T-helper 1 cell (primary cell): ENCODE measurements around the gene RNASE7.

Experiments used
- DNase-seq, 5 donors: peaks; one replicate each; pipeline ENCODE4 v3.0.0-alpha.2; 2012 to 2020

RNASE7 gene

DNA sequence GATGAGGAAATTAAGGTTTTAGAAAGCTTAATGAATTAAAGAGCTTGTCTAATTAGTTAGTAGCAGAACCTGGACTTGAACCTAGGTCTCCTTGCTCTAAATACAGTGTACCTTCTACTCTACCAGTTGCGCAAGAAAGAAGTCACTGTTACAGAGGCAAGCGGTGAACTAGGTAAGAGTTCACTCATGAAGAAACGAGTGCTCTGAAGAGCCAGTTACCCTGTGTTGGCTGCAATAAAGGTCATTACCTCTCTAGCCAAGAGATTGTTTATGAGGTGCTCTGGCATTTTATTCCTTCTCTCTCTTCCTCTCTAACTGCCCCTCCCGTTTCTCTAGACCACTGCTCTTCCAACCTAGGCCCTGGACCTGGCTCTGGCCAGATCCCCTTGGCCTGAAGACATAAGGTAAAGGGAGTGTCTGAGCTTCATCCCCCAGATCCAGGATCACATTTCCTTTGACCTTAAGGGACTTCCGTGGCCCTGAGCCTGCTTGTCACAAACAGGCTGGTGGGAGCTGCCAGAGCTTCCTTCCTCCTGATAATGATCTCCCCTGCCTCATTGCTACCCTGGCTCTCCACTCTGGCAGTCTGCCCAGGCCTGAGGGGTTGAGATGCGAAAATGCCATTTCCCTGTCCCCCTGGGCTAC is 1.9 kb downstream of the RNASE7 start:
- DNase-seq, result no peak

DNA sequence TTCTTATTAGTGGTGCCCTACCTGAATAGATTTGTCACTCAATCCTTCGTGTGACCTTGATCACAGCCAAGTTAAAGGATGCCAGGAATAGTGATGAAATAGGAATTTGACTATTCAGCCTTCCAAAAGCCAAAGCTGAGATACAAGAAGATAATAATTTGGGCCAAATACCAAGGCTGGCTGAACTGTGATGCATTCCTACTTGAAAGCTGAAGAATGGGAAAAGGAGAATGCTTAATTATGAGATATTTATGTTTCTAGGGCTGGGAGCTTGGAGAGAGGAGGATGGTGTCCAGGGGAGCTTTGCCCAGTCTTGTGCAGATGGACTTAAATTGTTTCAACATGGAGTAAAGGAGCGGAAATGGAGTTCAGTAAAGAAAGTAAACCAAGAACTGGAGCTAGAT is 5.2 kb downstream of the RNASE7 start:
- DNase-seq, result no peak

DNA sequence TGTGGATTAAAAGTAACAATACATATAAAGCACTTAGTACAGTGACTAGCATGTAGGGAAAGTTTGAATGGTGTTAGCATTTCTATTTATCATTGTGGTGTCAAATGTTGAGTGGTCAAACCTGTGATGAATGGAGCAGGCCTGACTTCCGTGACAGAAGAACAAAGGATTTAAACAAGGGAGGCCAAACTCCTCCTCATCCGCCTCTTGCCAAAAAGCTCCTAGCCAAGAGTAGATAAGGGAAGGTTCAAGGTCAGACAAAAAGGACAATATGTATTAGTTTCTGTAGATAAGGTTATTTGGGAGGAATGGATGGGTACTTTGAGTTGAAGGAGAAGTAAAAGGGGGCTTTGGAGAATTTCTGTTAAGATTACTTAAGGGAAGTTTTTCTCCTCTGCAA is 6.5 kb downstream of the RNASE7 start:
- no peak for DNase-seq

DNA sequence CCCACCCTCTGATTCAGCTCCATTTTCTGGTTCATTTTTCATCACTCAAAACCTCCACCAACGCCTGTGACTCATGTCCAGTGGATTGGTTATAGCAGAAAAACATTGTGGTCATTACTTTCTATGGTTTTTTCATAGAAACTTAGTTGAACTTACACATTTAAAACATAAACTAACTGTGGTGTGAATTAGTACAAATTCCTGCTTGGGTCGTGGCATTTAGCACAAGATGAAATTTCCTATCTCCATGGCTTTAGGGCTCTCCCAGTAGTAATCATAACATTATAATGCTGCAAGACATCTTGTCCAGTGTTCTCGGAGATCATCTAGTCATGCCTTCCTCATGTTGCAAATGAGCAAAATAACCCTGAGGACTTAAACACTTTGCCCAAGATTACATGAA is 7.1 kb downstream of the RNASE7 start:
- DNase-seq, result no peak

DNA sequence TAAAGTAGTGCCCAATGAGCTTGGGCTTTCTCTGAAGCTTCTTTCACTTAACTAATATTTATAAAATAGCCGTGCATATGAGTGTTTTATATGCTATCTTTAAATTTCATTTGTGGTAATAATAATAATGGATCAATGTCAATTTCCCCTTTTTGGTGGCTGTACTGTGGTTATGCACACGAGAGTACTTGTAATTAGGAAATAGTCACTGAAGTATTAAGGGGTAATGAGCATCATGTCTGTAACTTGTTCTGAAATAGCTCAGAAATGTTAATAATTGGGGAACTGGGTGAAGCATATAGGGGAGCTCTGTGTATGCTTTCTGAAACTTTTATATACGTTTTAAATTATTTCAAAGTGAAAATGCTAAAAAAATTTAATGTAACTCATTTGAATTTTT is 8.4 kb downstream of the RNASE7 start:
- DNase-seq, result no peak

DNA sequence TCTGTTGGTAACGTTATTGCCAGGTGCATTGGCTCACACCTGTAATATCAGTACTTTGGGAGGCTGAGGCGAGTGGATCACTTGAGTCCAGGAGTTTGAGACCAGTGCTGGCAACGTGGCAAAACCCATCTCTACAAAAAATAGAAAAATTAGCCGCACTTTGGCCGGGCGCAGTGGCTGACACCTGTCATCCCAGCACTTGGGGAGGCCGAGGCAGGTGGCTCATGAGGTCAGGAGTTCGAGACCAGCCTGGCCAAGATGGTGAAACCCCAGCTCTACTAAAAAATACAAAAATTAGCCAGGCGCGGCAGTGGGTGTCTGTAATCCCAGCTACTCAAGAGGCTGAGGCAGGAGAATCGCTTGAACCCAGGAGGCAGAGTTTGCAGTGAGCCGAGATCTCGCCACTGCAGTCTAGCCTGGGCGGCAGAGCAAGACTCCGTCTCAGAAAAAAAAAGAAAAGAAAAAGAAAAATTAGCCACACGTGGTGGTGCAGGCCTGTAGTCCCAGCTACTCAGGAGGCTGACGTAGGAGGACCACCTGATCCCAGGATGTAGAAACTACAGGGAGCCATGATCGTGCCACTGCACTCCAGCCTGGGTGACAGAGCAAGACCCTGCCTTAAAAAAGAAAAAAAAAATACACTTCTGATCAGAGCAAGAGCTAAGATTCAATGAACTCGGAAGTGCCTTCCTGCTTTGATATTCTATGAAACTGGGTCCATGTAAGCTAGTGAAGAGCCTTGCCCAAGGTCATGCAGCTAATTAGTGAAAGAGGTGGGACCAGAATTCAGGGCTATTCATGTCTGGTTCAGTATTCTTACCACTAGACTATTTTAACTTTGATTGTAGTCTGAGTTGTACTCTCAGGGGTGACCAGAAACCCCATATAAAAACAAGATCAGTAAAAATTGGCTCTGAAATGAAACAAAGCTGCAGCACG is 11.3 kb downstream of the RNASE7 start:
- DNase-seq, result no peak

DNA sequence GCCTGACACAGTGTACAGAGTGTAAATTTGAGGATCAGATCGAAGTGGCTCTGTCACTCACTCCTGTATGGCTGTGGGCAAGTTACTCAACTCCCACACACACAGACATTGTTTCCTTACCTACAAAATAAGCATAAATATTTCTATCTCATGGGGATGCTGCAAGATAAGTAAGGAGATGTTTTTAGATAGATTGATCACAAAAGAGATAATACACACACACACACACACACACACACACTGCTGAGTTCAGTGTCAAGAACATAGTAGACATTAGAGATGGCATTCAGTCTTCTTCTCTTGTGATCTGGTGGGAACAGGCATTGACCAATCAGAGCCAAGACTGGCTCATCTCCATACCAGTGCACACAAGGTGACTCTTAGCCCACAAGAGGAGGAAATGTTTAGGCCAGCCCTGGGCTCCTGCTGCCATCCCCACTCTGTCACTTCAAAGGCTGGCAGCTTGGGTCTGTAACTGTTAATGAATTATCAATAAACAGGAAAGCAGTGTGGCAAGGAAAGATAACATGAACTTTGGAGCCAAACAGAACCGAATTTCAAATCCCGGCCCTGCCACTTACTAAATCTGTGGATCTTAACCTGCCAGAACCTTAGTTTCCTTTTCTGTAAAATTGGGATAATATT is 12.1 kb downstream of the RNASE7 start:
- DNase-seq, result no peak

DNA sequence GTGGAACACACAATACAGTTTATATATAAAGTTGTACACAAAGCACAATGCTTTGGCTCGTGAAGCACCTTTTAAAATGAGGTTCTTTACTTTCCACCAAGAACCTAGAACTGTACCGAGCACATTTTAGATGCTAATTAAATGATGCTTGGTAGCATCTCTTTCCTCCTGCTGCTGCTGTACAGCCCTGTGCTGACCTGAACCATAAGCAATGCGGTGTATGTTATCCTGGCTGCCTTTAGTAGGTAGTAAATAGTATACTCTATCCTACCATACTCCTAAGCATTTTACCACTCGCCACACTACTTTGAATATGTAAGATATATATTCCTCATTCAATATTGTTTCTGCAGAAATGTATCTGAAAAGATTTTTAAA is 12.6 kb downstream of the RNASE7 start:
- DNase-seq, result no peak

DNA sequence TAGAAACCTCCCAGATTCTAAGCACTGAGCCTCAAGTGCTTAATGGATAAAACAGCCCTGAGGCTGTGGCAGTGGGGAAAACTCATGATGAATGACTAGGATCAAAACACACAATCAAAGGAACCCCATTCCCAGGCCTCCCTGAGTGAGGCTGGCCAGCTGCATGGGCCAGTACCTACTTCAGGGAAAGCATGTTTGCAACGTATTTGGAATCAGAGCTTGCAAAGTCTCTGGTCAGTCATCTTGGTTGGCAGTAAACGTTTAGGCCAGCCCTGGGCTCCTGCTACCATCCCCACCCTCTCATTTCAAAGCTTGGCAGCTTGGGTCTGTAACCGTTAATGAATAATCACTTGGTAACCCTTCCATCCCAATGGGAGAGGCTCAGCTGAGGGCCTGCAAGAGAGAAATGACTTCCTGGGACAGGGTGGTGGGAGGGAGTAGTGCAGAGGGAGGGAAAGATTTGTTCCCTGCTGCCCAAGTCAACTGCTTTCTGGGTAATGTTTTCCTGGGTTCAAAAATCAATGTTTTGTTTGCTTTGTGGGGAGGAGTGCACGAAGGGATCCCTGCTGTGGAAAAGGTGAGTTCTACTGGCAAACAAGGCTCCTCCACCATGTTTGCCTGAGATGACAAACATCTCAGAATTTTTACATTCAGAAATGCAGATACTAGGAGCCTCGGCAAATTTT is 13.4 kb downstream of the RNASE7 start:
- DNase-seq, result no peak

DNA sequence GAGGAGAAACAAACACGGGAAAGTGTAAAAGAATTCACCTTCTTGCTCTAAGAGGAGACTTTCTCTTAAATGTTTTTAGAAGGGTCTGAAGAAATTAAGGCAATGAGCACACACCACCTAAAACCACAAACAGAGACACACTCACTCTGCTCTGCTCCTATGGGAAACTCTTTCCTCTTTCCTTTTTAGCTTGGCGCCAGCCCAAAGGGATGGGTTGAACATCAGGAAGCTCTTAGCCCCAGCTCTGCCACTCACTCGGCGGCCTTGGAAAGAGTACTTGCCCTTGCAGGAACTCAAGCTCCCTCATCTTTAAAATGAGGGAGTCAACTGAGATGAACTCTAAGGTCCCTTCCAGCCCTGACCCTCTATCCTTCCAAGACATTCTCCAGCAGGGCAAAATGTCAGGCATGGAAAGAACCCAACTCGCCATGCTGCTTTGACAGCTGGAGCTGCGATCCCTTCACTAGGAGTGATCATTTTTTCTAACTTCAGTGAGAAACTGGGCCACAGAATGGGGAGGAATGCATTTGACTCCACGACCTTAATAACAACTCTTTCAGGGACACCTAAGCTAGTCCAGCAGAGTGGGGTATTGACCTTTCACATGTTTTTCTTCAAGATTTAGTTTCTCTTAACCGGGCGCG is 14.5 kb downstream of the RNASE7 start:
- DNase-seq, result no peak

DNA sequence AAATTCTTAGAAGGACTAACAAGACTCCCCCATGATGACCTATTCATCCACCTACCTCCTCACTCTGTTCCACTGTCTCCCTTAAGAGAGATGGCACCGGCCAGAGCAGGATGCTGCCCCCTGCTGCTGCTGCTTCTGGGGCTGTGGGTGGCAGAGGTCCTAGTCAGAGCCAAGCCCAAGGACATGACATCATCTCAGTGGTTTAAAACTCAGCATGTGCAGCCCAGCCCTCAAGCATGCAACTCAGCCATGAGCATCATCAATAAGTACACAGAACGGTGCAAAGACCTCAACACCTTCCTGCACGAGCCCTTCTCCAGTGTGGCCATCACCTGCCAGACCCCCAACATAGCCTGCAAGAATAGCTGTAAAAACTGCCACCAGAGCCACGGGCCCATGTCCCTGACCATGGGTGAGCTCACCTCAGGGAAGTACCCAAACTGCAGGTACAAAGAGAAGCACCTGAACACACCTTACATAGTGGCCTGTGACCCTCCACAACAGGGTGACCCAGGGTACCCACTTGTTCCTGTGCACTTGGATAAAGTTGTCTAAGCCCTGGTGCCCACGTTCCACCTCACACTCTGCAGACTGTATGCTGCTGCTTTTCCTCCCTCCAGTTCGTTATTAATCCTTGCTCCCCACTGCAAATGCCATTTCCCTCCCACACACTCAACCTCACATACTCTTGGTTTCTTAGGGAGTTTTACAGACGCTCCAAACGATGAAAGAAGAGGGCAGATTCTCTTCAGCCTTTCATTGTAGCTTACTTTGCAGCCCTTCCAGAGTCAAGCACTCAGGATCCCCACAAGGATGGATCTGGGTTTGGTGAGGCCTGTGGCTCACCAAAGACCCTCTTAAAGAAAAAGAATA is 15.9 kb downstream of the RNASE7 start, which contains the start of gene RNASE8:
TSS of gene RNASE8 (plus strand) at position 20 of the 873 bp plus-strand sequence. CDS start at position 91, 71 bp downstream.
- no peak for DNase-seq

DNA sequence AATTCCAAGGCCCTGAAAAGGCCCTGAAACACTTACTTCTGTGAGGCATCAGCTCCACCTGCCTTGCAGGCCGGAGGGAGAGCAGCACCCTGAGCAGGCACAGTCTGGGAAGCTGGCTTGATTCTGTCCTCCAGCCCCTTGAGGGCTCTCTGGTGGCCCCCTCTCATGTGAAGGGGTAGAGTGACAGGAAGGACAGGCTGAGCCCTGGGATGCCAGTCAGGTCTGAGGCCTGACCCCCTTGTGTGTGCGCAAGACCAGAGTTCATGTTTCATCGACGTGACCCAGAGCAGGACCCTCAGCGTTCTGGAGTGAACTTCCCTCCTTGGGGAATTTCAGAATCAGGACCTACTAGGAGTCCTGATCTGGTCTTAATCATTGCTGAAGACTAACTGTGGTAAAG is 16.7 kb downstream of the RNASE7 start:
- no peak for DNase-seq

DNA sequence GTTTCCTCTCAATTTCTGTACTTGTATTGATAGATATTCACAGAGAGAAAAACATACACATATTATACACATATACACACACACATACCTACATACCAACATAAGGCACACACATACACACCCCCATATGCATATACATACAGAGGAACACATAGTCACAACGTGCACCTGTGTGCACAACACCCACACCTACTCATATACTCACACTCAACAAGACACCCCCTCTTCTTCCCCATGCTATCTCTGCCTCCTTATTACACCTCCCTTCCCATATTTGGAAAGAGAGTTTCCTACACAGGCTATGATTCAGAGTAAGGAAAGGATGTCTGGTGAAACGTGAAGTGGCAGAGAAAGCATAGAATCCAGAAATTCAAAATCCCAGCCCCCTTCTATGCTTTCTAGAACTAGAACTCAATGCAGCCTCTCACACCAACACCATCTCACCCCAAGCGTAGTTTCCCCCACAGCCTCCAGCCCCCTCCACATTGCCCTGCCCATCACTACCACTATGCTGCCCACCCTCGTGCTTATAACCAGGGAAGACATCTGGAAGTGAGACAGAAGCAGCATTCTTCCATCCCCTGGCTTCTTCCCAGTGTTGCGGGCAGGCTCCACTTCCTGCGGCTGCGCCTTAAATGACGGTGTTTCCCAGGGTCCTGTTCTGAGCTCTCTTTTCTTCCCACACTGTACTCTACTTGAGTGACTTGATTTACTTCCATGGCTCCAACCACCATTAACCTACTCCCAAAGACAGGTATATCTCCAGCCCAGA is 17.9 kb downstream of the RNASE7 start:
- DNase-seq, result no peak

DNA sequence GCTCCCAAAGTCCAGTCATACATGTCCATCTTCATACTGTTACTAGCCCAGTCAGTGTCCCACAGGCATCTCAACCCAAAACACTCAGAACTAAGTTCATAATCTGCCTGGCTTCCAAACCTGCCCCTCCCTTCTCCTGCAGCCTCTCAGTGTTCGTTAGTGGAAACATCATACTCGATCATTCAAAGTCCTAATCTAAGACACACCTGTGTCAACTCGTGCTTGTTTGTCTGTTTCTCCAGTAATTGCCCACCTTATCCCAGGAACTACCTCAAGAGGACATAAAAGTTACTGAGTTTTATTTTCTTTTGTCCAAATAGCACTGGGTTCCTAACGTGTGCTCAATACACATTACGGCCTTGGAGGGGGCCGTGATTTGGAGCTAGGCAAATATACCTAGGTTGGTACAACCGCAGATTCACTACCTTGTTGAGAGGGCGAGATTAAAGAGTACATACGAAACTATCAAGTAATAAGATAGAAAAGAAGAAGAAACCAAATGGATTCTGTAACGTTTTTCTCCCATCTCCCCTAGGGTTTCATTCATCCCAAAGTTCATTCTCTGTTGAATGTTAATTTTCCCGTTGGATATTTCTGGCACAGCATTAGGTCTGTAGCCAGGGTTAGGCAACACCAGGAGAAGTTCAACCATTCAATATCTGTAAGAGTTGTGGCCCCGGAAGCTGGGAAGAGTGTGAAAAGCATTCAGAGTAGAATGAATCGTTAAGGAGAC is 18.6 kb downstream of the RNASE7 start:
- DNase-seq, result no peak

DNA sequence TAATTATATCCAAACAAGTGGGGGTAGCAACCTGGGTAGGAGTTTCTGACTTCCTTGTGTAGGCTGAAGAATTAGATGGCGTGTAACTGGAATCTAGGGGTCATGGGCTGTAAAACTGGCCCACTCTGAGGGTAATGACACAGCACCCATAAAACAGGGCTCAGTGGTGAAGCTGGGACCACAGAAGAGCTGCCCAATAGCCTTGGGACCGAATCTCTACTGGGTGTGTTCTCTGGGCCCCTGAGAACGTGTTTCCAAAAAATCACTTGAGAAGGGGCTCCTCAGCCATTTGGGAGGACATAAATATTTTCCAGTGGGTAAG is 19.1 kb downstream of the RNASE7 start:
- DNase-seq, result no peak

DNA sequence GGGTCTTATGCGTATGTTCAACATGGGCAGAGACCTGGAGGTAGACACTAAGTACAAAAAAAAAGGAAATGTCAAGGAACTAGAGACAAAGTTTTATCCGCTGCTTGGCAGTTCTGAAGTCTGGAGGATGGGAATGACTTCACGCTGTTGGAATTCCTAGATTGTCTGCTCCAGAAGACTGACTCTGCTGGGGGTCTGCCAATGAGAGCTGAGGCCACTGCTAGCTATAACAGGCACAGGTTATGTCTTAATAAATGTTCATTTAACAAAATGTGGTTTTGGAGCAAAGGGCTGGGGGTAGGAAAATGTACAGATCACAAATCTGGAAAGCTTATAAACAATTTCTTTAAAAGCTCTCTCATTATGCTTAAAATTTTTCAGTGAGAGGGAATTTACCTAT is 21.3 kb downstream of the RNASE7 start:
- DNase-seq, result no peak

DNA sequence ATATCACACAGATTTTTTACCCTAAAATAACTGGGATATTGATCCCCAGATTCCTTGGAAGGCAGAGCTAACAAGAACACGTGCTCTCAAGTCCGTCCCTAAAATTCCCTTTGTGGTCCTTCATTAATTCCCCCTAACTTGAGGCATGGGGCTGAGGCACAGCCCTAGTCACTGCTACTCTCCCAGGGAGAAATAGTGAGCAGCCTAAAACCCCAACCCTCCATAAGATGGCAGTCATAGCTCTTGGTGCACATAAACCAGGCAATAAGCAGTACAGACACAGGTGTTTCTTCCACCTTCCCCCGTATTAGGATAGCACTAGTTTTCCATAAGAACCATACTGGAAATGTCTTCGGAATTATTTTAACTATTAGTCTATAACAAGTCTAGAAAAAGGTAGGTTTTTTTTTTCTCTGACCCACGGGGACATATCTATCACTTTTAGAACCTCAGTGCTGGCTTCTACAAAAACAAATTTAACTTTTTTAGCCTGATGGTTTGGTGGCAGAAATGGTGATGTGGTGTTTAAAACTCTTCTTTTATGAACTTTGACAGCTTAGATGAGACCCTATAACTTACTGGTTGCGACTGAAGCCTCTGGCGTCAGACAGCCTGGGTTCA is 24.8 kb downstream of the RNASE7 start:
- no peak for DNase-seq

DNA sequence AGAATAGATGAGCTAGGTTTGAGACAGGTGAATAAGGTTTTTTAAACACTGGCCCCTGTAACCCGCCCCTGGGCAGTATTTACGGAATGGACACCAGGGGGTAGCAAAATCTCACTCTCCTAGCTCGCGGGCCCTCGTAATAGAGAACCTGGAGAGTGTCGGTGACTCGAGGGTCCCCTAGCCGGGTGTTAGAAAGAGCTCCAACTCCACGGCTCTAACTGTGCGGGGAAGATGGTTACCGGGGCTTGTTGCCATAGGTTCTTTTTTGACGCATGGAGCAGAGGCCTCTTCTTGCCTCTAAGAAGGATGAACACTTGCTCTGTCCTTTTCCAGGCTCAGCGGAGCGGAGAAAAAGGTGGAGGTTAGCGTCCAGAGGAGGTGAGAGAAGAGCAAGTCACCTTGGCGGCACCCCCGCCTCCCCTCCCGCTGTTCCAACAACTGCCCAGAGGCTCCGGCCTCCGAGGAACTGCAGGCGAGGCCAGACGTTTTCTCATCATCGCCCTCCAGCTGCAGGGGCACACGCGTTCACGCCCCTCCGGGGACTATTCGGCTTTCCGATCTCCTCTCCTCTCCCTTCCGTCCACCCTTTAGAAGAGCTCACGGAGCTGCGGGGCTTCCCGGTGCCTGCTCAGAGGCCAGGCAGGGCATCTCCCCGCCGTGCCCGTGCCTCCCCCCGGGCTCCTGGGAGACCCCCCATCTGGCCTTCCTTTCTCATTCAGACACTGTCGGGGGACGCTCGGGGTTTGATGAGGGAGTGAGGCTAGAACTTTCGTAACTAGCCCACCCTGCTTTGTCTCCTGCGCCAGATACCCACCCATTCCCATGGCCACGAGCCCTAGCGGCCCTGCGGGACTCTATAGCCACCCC is 26.6 kb downstream of the RNASE7 start:
- peak in 4 of 5 donors; percentile 23 to 52 (median 34) for DNase-seq
